CD4-positive, alpha-beta T cell treated with Interleukin-17A for 1 hour (primary cell): Measurements from ENCODE around the gene CFAP46.
"Not testable (repeated sequence)": the region's sequence is repeated elsewhere in the genome, so short reads cannot be mapped to it uniquely, and the experiment has no call there.

Source experiments
- DNase-seq: peaks from one replicate; pipeline ENCODE4 v3.0.0-alpha.2; 2020

Gene CFAP46

GRCh38 chr10:132898391-132899053, 43.8 kb downstream of the CFAP46 start:
- no peak for DNase-seq

DNA sequence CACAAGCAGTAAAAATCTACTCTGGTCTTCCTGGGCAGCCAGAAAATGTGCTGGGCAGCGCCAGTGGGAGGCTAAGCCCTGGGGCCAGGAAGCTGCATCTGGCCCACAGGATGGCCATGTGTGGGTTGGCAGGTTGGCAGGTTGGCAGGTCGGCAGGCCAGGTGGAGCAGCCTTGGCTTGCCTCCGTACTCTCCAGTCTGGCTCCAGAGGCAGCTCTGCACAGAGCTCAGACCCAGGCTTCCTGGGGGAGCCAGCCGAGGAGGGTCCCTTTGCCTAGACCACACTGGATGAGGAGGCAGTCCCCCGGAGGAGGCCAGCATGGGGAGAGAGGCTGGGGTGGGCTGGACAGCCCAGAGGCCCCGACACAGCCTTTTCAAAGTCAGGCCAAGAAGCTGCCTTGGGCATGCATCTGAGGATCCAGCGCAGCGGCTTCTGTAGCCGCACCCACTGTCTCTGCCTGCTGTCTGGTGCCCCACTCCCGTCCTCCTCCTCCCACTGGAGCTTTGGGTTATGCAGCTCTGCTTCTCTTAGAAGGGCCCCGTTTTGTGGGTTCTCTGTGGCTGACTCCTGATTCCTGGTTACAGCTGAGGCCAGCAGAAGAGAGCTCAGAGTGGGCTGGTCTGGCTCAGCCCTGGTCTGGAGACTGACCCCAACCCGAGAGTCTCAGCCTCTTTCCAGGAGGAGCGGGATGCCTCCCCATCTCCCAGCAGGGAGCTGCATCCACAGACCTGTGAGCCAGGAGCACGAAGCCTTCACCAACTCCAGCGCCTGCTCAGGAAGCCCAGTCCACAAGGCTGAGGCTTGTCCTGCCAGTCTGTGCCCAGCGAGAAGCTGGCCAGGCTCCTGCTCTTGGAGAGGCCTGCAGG, 44.6 kb downstream of the CFAP46 start:
- no peak for DNase-seq

GRCh38 chr10:132893786-132894185, 48.6 kb downstream of the CFAP46 start:
- not testable (repeated sequence) for DNase-seq

DNA sequence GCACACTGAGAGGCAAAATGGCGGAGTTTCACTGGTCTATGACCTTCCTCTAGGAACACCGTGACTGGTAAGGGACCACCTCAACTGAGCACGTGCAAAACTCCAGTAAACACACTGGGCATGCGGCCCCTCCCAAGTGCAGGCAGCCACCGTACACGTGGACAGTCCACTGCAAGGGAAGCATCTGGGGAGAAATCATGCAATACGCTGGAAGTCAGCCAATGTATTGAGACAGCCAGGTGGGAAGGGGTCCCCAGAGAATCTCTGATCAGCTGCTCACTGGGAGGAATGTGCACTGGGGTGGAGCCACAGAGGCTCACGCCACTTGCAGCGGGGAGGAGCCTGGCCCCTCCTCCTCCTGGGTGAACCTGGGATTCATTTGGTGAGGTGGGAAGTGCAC, 49.3 kb downstream of the CFAP46 start:
- no peak for DNase-seq

GRCh38 chr10:132892004-132892403, 50.4 kb downstream of the CFAP46 start:
- DNase-seq: no peak

DNA sequence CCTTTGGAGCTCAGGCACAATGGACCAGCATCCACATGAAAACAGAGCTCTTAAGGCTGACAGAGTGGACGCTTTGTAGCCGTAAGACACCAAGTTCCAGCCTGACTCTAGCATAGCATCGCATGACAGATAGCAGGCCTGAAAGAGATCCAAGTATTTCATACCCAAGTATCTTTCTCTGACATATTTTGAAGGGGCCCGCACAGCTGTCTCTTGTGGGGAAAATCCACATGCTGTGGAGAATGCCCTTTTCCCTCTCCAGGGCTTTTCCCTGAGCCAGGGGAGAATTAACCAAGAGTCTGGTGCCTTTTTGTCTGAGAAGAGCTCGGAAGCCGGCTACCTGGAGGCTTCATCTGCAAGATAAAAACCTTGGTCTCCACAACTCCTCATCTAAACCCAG, 51.0 kb downstream of the CFAP46 start:
- DNase-seq: no peak

DNA sequence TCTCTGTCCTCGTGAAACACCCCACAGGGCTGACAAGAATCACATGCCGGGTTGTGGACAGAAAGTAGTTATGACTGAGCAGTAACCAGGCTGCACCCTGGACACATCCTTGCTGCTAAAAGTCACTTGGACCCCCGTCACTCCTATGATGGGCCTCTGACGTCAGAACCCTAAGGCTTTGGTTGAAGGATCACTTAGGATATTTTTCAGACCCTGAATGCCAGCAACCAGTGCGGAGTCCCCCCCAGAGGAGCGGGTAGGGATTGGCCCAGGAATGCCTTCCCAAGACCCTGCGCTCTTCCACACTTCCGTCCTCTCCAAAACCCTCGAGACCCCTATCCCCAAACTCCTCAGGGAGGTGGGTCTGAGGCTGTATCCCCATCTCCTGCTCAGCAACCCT, 52.1 kb downstream of the CFAP46 start:
- no peak for DNase-seq

GRCh38 chr10:132889556-132889955, 52.8 kb downstream of the CFAP46 start:
- no peak for DNase-seq

DNA sequence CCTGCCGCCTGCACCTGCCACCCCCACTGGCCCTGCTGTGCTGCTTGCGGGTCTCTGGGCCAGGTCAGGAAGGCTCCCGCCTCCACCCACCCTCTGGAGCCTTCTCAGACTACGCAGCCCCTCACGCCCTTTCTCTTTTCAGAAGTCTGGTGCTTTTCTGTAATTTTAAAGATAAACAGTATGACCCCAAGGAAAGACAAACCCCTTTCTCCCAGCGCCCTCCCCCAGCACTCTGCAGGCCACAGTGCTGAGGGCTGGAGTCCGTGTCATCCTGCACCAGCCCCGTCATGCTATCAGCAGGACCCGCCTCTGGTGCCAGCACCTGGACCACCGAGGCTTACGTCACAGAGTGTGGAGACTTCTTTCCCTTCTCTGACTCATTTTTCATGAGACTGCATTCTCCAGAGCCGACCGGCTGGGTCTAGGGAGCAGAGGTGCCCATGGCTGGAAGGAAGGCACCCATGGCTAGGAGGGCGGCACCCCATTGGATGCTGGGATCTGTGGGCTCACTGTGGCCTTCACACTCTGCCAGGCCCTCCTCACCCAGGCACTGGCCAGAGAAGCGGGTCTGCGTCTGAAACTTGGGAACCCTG, 53.4 kb downstream of the CFAP46 start:
- DNase-seq: no peak

- not testable (repeated sequence) for DNase-seq
Observed at GRCh38 chr10:132888446-132888845, 53.9 kb downstream of the CFAP46 start.

GRCh38 chr10:132886211-132887099, 55.9 kb downstream of the CFAP46 start:
- no peak for DNase-seq

DNA sequence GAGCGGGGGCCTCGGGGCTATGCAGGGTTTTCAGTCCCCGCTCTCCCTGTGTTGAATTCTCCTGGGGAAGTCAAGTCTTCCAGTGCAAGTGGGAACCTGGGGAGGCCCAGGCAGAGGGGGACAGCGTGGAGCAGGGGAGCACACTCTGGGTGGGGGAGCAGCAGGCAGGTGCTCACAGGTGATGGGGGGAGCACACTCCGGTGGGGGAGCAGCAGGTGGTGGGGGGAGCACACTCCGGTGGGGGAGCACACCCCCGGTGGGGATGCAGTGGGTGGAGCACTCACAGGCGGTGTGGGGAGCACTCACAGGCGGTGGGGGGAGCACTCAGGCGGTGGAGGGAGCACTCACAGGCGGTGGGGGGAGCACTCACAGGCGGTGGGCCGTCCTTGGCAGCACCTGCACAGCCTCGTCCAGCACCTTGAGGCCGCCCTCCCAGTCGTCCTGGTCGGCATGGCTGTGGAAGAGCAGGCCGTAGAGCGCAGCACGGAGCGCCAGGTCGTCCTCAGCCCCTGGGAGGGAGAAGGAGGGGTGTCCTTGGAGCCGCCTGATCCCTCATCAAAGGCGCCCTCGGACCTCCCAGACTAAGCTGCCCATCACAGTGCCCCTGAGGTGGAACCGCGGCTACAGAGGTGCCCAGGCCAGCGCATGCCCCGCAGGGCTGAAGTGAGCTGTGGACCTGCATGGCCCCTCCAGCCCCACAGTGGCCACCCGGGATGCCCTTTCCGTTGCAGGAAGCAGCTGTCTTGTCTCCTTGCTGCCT, 56.7 kb downstream of the CFAP46 start:
- DNase-seq: no peak

- DNase-seq: no peak
Observed at GRCh38 chr10:132884691-132885271, 57.6 kb downstream of the CFAP46 start.

DNA sequence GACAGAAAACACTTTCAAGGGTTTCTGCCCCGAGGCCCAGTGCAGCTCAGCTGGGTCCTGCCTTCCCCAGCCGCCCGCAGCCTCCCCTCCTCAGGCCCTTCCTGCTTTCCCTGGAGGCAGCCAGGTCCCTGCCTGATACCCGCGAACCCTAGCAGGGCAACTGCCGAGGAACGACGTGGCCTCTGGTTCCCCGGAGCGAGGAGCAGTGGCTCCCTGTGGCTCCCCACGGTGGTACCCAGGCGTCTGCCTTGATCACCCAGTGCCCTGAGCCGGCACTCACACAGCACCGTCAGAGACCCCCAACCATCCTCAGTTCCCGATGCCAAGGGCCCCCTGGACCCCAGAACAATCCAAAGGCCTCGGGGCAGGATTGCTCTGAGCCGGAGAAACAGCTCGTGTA, 58.3 kb downstream of the CFAP46 start:
- DNase-seq: no peak

DNA sequence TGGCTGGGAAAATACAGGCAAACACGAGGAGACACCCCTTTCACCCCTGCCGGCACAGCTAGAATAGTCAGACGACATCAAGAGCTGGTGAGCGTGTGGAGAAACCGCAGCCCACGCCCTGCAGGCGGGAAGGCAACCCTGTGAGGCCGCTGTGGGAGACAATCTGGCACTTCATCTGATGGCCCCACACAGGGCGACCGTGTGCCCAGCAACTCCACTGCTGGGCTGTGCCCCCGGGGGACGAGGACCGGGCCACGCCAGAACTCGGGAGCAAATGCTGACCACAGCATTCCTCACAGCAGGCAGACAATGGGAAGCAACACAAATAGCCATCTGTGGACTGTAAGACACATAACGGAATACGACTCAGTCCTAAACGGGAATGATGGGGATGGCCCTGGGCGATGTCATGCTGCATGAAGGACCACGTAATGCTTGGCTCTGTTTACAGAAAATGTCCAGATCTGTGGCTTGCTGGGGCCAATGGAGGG, 58.9 kb downstream of the CFAP46 start:
- no peak for DNase-seq

- DNase-seq: no peak
Observed at GRCh38 chr10:132882069-132882951, 60.1 kb downstream of the CFAP46 start.

- no peak for DNase-seq
Observed at GRCh38 chr10:132881186-132881920, 61.0 kb downstream of the CFAP46 start.

GRCh38 chr10:132880128-132880981, 62.0 kb downstream of the CFAP46 start:
- DNase-seq: no peak
